ENCODE data around the gene ARHGAP4.

Gene ARHGAP4

DNA sequence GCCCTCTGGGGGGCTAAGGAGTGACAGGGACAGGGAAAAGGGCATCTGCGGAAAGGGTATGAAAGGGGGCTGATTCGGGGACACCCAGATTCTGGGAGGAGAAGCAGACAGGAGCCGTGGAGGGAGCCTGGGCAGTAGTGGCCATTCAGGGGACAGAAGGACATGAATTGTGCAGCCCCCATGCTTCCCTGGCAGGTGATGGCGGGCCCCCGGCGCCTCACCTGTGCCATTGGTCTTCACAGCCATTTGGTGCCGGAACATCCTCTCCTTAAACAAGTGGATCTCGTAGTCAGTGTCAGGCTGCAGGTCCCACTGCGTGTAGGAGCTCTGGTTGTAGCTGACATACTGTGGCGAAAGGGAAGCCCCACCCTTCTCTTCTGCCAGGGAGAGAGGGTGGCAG, 62.0 kb downstream of the ARHGAP4 start:
- no peak for DNase-seq

GRCh38 chrX:153863251-153863991, 62.6 kb downstream of the ARHGAP4 start:
- no peak for DNase-seq

GRCh38 chrX:153862369-153863250, 63.5 kb downstream of the ARHGAP4 start:
- no peak for DNase-seq

GRCh38 chrX:153861733-153862310, 64.2 kb downstream of the ARHGAP4 start:
- DNase-seq: no peak

GRCh38 chrX:153861151-153861550, 64.9 kb downstream of the ARHGAP4 start:
- no peak for DNase-seq

Data from hippocampal formation (tissue), 2 donors.